HG03439 (cell line): Measurements from ENCODE around the gene EPB41L2.
A peak's percentile ranks its signal among the peaks of the same experiment; 100 is the strongest.
"Not testable (repeated sequence)": the region's sequence is repeated elsewhere in the genome, so short reads cannot be mapped to it uniquely, and the experiment has no call there.

Experiments used
- ATAC-seq: cut with Tn5 transposase; IDR thresholded peaks from one replicate; pipeline ENCODE4 v1.9.1; 2021; ENCODE audit warnings: mild to moderate bottlenecking, moderate library complexity; ENCODE audit not compliant: unreplicated experiment

Gene EPB41L2

DNA sequence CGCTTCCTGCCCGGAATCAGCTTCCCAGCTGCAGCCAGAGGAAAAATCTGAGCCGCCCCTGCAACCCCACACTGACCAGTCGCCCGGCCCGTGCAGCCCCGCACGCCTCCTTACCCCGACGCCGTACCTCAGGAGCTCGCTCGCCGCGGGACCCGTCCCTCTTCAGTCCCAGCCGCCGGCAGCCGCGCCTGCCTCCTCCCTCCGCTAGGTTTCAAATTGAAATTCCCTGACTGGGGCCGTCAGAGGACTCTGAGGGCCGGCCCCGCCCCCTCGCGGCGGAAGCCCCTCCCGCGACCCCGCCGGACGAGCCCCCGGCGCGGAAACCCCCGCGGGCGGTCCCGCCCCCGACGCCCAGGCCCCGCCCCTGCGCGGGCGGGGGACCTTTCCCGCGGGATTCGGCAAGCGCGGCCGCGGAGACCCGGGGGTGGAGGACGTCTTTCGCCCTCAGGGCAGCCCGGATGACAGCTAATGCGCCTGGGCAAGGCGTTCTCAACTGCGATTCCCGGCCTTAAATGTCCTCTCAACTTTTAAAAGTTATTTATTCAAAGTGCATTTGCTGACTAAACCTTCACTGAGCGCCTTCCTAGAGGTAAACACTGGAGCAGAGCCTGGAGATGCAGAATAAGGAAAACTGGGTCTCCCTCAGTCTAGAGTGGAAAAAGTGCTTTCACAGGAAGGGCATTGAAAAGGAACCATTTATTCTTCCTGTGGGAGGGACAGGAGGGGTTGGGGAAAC, at the start of gene EPB41L2:
TSS of gene EPB41L2 (minus strand) at position 218 of the 736 bp plus-strand sequence. CDS start 106,760 bp downstream, outside the sequence.
- peak; percentile 76 for ATAC-seq

DNA sequence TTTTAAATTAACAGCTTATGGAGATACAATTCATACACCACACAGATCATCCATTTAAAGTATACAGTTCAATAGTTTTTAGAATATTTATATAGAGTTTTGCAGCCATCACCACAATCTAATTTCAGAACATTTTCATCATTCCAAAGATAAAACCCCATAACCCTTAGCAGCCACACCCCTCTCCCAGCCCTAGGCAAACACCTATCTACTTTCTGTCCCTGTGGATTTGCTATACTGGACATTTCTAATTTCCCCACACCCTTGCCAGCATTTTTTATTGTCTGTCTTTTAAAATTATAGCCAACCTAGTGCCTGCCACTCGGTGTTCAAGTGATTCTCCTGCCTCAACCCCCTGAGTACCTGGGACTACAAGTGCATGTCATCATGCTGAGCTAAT, 49.2 kb upstream of the EPB41L2 start:
- no peak for ATAC-seq

DNA sequence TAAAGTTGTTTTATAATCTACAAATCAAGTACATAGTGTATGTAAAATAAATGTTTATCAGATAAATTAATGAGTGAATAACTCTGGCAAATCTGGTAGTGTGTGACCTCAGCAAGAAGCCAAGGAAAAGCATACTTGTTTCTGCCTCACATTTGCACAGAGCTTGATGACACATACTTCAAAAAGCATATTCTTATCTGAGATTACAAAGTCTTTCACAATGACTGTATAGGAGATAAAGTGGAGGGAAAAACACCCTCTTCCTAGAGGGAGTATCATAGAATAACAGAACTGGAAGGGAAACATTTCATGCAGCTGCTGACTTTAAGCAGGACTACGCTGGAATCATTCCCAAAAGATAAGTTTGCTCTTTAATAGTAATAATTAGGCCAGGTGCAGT, 44.1 kb upstream of the EPB41L2 start:
- ATAC-seq, result no peak

DNA sequence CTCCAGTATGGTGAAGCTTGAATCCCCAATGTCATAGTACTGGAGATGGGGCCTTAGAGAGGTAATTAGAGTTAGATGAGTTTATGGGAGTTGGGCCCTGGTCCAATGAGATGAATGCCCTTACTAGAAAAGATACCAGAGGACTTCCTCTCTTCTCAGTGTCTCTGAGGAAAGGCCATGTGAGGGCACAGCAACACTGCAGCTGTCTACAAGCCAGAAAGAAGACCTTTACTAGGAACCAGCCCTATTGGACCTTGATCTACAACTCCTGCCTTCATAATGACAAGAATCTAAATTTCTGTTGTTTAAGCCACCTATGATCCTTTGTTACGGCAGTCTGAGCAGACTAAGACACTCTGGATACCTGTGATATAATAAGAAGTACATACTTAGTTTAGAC, 40.9 kb upstream of the EPB41L2 start:
- no peak for ATAC-seq

DNA sequence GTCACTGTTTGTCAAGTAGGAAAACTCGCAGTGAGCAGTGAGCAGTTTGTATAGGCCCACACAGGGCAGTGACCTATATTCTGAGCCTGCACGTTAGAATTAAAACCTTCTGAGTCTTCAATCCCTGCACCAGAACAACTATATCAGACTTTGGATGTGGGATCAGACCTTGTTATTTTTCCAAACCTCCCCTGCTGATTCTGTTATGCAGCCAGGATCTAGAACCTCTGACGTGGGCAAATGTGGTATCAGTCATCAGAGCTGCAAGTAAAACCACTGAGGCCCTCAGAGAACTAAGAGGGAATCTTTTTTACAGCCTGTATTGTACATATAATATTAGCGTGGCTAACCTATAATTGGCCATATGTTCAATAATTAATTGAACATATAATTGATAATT, 40.3 kb upstream of the EPB41L2 start:
- ATAC-seq, result no peak

DNA sequence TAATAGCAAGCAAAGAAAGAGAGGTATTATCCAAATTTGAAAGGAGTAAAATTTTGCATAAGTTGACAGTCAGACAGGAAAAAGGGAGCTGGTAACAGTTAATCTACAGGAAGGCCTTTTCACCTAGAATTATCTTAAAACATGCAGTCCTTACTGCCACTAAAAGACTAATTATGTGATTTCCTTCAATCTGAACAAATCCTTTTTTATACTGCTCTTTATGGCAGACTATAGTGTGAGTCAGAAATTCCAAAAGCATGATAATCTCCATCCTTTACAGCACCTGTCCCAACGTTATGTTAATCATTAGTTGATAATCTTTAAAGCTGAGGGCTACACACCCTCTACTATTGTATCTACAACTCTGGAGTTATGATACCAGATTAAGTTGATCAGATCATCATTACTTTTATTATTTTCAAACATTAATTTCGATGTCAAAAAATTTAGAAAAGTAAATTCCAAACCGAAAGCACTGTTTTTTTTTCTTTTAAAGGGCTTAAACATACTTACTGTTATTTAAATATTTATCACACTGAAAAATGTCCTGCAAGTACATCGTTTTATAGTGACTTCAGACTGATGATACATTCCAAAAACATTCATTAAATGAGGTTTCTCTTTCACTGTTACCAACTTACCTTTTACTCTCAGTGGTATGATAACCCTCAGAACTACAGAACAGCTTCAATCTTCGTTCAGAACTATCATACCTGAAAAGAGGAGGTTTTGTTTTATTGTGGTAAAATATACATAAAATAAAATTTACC, 39.1 kb upstream of the EPB41L2 start:
- ATAC-seq, result no peak

DNA sequence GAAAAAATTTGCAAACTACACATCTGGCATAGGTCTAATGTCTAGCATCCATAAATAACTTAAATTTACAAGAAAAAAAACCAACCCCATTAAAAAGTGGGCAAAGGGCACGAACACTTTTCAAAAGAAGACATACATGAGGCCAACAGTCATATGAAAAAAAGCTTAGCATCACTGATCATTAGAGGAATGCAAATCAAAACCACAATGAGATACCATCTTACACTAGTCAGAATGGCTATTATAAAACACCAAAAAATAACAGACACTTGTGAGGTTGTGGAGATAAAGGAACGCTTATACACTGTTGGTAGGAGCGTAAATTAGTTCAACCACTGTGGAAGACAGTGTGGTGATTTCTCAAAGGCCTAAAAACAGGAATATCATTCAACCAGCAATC, 33.7 kb upstream of the EPB41L2 start:
- ATAC-seq, result no peak

DNA sequence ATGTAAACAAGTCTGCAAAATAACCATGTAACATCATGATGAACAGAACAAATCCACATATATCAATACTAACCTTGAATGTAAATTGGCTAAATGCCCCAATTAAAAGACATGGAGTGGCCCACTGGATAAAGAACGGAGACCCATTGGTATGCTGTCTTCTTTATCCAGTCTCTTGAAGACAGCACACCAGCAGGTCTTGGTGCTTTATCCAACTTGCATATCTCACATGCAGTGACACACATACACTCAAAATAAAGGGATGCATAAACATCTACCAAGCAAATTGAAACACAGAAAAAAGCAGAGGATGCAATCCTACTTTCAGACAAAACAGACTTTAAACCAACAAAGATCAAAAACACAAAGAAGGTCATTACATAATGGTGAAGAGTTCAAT, 30.3 kb upstream of the EPB41L2 start:
- ATAC-seq, result no peak

DNA sequence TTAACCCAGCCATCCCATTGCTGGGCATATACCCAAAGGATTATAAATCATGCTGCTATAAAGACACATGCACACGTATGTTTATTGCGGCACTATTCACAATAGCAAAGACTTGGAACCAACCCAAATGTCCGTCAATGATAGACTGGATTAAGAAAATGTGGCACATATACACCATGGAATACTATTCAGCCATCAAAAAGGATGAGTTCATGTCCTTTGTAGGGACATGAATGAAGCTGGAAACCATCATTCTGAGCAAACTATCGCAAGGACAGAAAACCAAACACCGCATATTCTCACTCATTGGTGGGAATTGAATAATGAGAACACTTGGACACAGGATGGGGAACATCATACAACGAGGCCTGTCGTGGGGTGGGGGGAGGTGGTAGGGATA, 28.9 kb upstream of the EPB41L2 start:
- not testable (repeated sequence) for ATAC-seq

DNA sequence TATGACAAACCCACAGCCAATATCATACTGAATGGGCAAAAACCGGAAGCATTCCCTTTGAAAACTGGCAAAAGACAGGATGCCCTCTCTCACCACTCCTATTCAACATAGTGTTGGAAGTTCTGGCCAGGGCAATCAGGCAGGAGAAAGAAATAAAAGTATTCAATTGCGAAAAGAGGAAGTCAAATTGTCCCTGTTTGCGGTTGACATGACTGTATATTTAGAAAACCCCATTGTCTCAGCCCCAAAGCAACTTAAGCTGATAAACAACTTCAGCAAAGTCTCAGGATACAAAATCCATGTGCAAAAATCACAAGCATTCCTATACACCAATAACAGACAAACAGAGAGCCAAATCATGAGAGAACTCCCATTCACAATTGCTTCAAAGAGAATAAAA, 27.3 kb upstream of the EPB41L2 start:
- not testable (repeated sequence) for ATAC-seq

DNA sequence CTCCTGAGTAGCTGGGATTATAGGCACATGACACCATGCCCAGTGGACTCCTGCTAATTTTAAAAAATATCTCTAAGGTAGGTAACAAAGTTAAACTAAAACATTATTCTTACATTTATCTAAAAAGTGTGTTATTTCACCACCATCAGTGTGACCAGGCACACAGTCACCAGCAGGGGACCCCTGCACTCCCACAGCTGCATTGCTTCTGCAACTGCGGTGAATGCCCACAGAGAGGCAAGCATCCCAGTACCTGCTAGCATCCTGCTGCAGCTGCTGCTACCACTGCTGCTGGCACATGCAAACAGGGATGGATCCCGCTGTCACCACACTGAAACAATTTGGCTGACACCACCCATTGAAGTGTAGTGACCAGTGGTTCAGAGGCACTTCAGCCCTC, 21.9 kb upstream of the EPB41L2 start:
- no peak for ATAC-seq

DNA sequence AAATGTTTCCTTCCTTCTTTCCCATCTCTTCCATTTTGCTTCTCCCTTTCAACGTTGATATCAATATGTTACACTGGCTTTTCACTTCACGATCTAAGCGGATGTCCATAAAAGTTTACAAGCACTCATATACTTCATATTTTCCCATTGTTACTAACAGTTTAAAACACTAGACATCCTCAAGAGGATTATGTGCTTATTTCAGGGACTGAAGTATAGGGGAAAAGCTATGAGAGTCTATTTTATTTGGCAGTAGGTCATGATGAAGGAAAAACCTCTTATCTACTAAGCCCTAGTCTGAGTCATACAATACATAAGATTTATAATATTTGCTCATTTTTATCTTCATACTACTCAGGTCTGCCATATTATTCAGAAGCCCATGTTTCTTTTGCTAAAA, 20.6 kb upstream of the EPB41L2 start:
- no peak for ATAC-seq

DNA sequence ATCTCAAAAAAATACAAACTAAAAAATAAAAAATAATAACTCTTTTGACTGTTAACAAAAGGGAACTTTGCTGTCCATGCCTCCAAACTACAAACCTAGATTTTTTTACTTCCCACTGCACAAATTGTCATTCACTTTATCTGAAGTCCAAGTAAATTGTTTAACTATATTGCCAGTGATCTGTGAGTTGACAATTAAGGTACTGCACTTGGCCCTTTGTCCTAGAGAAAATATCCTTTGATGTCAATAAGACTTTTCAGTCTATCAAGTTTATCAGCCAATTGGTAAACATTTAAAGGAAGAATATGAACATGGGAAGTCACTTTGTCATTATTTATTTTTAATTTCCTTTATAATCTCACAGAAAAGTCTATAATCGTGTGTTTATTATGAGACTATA, 19.3 kb upstream of the EPB41L2 start:
- no peak for ATAC-seq

DNA sequence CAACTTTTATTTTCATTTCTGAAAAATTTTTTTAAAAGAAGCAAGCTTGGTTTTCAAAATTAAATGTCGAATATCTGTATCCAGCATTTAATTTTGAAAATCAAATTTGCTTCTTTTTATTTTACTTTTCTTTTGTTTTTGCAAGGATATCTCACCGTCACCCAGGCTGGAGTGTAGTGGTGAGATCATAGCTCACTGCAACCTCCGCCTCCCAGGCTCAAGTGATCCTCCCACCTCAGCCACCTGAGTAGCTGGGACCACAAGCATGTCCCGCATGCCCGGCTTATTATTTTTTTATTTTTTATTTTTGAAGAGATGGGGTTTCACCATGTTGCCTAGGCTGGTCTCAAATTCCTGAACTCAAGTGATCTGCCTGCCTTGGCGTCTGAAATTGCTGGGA, 17.0 kb upstream of the EPB41L2 start:
- no peak for ATAC-seq

DNA sequence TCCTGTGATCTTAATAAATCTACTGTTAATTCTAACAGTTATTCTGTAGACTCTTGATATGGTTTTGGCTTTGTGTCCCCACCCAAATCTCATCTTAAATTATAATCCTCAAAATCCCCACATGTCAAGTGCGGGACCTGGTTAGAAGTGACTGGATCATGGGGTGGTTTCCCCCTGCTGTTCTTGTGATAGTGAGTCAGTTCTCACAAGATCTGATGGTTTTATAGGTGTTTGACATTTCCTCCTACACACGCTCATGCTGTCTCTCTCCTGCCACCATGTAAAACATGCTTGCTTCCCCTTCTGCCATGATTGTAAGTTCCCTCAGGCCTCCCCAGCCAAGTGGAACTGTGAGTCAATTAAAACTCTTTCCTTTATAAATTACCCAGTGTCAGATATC, 10.5 kb upstream of the EPB41L2 start:
- ATAC-seq, result no peak

DNA sequence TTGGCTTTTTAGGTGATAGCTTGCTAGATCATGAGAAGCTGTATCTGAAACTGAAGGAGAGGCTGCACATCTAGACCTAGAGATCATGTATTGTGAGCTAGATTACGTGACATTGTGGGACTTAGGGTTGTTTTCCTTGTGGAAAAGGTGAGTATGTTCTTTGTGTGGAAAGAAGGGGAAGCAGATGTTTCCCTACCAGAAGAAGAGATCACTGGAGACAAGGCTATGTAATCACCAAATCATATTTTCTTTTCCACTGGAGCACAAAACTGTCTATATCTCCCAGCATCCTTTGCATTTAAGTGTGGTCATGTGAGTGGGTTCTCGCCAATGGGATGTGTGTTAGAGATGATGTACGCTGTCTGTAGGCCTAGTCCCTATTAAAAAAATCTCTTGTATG, 7.0 kb upstream of the EPB41L2 start:
- no peak for ATAC-seq

DNA sequence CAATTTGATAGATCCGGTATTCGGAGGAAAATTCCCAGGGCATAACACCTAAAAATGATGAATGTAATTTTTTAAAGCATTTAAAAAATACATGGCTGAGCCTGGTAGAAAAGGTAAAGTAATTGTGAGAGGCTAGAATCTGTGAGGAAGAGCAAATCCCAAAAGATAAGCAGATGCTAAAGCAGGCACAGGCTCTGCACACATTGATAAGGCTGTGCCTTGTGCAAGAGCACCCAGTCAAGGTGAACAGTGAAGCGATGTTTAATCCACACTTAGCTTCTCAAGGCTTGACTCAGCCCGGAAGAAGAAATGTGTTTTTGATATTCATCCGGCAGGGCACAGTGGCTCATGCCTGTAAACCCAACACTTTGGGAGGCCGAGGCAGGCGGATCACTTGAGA, 5.1 kb upstream of the EPB41L2 start:
- no peak for ATAC-seq

DNA sequence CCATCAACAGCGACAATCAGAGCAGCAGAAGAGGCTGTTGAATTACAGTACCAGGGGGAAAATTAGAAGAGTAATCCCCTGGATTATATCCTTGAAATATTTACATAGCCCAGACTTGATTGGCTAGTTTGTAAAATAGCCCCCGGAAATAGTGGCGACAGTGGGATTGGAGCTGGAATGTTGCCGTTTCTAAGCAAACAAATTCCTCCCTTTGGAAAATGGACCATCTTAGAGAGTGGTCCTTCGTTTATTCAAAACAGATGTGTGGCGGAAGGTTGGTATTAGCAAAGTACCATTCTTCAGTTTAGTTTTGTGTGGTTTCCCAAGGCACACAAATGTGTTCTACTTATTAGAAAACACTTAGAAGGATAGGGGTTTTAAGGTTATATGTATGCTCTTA, 4.5 kb upstream of the EPB41L2 start:
- ATAC-seq, result no peak

DNA sequence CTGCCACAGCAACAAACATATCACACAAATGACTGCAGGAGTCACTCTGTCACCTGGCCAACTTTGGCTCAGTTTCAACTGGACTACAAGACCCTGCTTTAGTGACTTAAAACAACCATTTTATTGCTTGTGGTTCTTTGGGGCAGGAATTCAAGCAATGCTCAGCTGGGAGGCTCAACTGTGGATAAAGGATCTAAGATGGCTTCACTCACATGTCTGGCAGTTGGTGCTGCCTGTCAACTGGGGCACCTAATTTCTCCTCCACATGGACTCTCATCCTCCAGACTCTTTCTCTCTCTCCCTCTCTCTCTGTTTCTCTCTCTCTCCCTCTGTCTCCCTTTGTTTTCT, 2.8 kb upstream of the EPB41L2 start:
- ATAC-seq, result no peak

DNA sequence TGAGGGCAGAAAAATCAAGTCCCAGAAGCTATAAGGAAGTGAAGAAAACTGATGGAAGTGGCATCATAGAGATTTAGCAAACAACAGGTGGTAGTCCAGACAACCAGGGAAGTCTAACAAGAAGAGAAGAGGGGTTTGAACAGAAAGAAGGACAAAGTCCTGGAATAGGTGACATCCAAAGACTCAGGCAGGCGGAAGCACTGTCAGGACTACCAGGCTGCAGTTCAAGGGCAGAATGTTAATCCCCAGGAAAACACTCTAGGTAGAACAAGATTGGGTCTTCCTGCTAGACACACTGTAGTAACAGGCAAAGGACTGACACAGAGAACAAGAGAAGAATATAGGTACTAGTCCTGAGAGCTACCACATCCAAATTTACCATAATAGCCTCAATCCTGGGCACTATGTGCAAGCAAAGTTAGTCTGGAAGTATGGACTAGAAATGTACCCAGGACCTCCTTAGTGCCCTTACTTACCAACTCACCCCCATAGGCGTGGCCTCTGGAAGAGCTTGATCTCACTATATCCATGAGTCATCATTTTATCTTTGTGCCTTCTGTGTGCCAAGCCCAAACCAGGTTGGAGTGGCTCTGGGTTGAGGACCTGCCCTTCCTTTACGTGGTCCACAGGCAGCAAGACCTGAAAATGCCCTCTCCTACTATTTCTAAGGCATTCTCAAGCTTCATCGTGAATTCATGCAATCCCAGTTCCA, 2.2 kb upstream of the EPB41L2 start:
- no peak for ATAC-seq

DNA sequence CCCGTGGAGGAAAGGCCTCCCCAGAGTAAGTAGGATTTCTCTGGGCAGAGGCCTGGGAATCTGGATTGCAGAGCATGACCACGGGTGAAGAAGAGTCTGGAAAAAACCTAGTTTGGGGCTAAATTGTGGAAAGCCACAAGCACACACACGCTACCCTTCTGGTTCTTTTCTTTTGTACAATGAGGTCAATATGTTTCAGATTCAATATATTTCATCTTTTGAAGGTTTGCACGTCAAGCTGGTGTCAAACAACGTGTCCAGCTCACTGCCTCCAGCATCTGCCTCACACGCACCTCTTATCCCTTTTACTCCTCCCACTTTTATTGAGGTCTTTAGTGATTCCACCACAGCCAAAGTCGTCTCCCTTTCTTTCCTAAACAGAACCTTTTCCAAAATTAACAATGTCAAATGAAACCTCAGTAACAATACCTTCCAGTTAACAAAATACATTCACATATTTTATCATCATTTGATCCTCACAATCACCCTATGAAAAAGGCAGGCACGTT, 773 bp upstream of the EPB41L2 start:
- ATAC-seq, result peak; percentile 1
